K562 (cell line): ENCODE results near the gene FAT2. TPM values are rescaled to one million over a fixed set of nuclear protein-coding genes. Genes with fewer than 3 reads are reported as not detected.

Experiments
- ATAC-seq: fragments of 200-7000 bp; cut with Tn5 transposase; 3 replicates; pipeline ENCODE4 v1.9.1; 2020; ENCODE audit warnings: moderate library complexity
- BruUV-seq: library from RNA; stranded (reverse); fragments of 400-500 nt; replicated peaks from 2 replicates; lab custom pipeline; 2021; lab: Mats Ljungman, UMichigan
- CTCF ChIA-PET: fragments of 300-600 bp; formaldehyde crosslinking; extraction: SDS; loops from one replicate; lab custom pipeline; 2021; ENCODE audit warnings: low intra/inter-chr PET ratio; lab: Yijun Ruan, JAX
- POLR2A ChIA-PET: fragments of 300-600, 350-650 bp; sonication (Branson Sonifier 250); formaldehyde crosslinking; extraction: SDS; loops from one replicate; lab custom pipeline; 2021; ENCODE audit warnings: antibody characterized with exemption, inconsistent platforms; lab: Yijun Ruan, JAX
- DNase-seq, 4 experiments: peaks; one replicate each; pipeline versions ENCODE4 v3.0.0 to v3.0.0-alpha.2; 2011 to 2018; ENCODE audit warnings: low spot score in 3 of 4, mixed read lengths in 3 of 4; ENCODE audit errors: extremely low read depth in 1 of 4
- FAIRE-seq: peaks from 2 replicates; lab custom pipeline; 2011; peaks lifted over from hg19 to GRCh38; lab: Jason Lieb, UNC
- H2AFZ ChIP-seq: 2 replicates; pipeline ENCODE4 v1.6.0; 2011; ENCODE audit warnings: low read depth, low read length, control low read depth, inconsistent platforms
- H3K27ac ChIP-seq: fragments of 200-600 bp; 3 replicates; pipeline ENCODE4 v1.8.0; 2011; ENCODE audit warnings: low read depth, mild to moderate bottlenecking, control low read depth, inconsistent platforms, low read length, moderate library complexity, mixed read lengths; ENCODE audit errors: extremely low read depth
- H3K27me3 ChIP-seq, 2 experiments: fragments of 300-600 bp in 1 of 2; 2 replicates in 1 of 2; 3 replicates in 1 of 2; pipeline versions ENCODE4 v1.6.0 to v1.8.0; 2011; ENCODE audit warnings: inconsistent platforms in 2 of 2, low read length in 2 of 2, mild to moderate bottlenecking in 1 of 2, mixed read lengths in 1 of 2, moderate library complexity in 1 of 2; ENCODE audit not compliant: control insufficient read depth in 2 of 2, insufficient read depth in 2 of 2
- H3K36me3 ChIP-seq: fragments of 300-600 bp; 3 replicates; pipeline ENCODE4 v1.8.0; 2011; ENCODE audit warnings: mild to moderate bottlenecking, low read length, inconsistent platforms; ENCODE audit not compliant: control insufficient read depth, insufficient read depth
- H3K4me1 ChIP-seq, 2 experiments: fragments of 200-600 bp in 1 of 2; replicated peaks in 1 of 2; 2 replicates in 1 of 2; 3 replicates in 1 of 2; pipeline versions ENCODE4 v1.5.1 to v1.8.0; 2011; ENCODE audit warnings: inconsistent platforms in 2 of 2, low read length in 2 of 2, mild to moderate bottlenecking in 1 of 2, mixed read lengths in 1 of 2, moderate library complexity in 1 of 2; ENCODE audit not compliant: control insufficient read depth in 2 of 2, insufficient read depth in 2 of 2
- H3K4me2 ChIP-seq: 2 replicates; pipeline ENCODE4 v1.6.1; 2011; ENCODE audit warnings: low read length, control low read depth, inconsistent platforms, mixed read lengths; ENCODE audit not compliant: insufficient read depth
- H3K4me3 ChIP-seq: fragments of 200-600 bp; sonication (generic), shearing (Covaris generic); 2 replicates; pipeline ENCODE4 v1.5.1; 2016; ENCODE audit warnings: control low read depth, inconsistent platforms
- H3K79me2 ChIP-seq: fragments of 200-600 bp; 3 replicates; pipeline ENCODE4 v1.8.0; 2011; ENCODE audit warnings: low read length, inconsistent platforms; ENCODE audit not compliant: control insufficient read depth, insufficient read depth
- H3K9ac ChIP-seq, 2 experiments: 2 replicates each; pipeline versions ENCODE4 v1.6.0 to v1.6.1; 2011; ENCODE audit warnings: low read depth in 2 of 2, low read length in 2 of 2, control low read depth in 1 of 2, inconsistent platforms in 1 of 2, mild to moderate bottlenecking in 1 of 2, mixed read lengths in 1 of 2; ENCODE audit not compliant: insufficient read depth in 1 of 2
- H3K9me1 ChIP-seq: one replicate; pipeline ENCODE4 v1.6.0; 2011; ENCODE audit warnings: inconsistent platforms, mild to moderate bottlenecking, low read length, moderate library complexity; ENCODE audit not compliant: control insufficient read depth, insufficient read depth
- H3K9me3 ChIP-seq: replicated peaks from 2 replicates; pipeline ENCODE4 v1.5.1; 2011; ENCODE audit warnings: low read depth, low read length, inconsistent platforms; ENCODE audit not compliant: control insufficient read depth, insufficient read depth
- H4K20me1 ChIP-seq: replicated peaks from 2 replicates; pipeline ENCODE4 v1.6.1; 2011; ENCODE audit warnings: low read length, inconsistent platforms, mixed read lengths; ENCODE audit not compliant: control insufficient read depth, insufficient read depth
- ATF2 ChIP-seq: sonication (generic); formaldehyde crosslinking; IDR thresholded peaks from 2 replicates; pipeline ENCODE4 v1.8.1; 2022; ENCODE audit warnings: missing genetic modification reagents
- GTF2E2 ChIP-seq: fragments of 200-800 bp; sonication (Bioruptor generic); IDR thresholded peaks from 2 replicates; pipeline ENCODE4 v1.6.1; 2016; ENCODE audit warnings: missing genetic modification characterization, missing compliant biosample characterization
- KHSRP ChIP-seq: fragments of 450-650 bp; IDR thresholded peaks from 2 replicates; pipeline ENCODE4 v1.6.1; 2017
- MTA3 ChIP-seq: fragments of 450-650 bp; formaldehyde crosslinking; IDR thresholded peaks from 2 replicates; pipeline ENCODE4 v1.6.1; 2017; ENCODE audit warnings: mild to moderate bottlenecking, borderline replicate concordance
- NFIC ChIP-seq: fragments of 450-650 bp; IDR thresholded peaks from 2 replicates; pipeline ENCODE4 v1.6.1; 2017; ENCODE audit warnings: mild to moderate bottlenecking, inconsistent platforms
- PTRF ChIP-seq: fragments of 450-650 bp; IDR thresholded peaks from 2 replicates; pipeline ENCODE4 v1.6.1; 2016; ENCODE audit warnings: mild to moderate bottlenecking, missing genetic modification characterization, missing compliant biosample characterization
- PURB ChIP-seq: sonication (generic); formaldehyde crosslinking; IDR thresholded peaks from 2 replicates; pipeline ENCODE4 v1.9.0; 2021; ENCODE audit warnings: low read depth, mild to moderate bottlenecking, missing genetic modification reagents
- SMARCA4 ChIP-seq: fragments of 450-650 bp; IDR thresholded peaks from 2 replicates; pipeline ENCODE4 v1.6.1; 2016
- SRSF1 ChIP-seq: fragments of 200-400 bp; formaldehyde crosslinking; IDR thresholded peaks from 2 replicates; pipeline ENCODE4 v1.6.1; 2017; ENCODE audit warnings: mild to moderate bottlenecking, low read depth, low read length, moderate library complexity
- SRSF9 ChIP-seq: fragments of 200-400 bp; formaldehyde crosslinking; IDR thresholded peaks from 2 replicates; pipeline ENCODE4 v1.6.1; 2017; ENCODE audit warnings: low read depth, low read length, borderline replicate concordance
- TEAD1 ChIP-seq, 2 experiments: fragments of 450-650 bp in 1 of 2; sonication (generic) in 1 of 2; formaldehyde crosslinking; IDR thresholded peaks; 2 replicates each; pipeline versions ENCODE4 v1.4.0 to v1.8.0; 2020 to 2022; ENCODE audit warnings: mild to moderate bottlenecking in 2 of 2, missing genetic modification reagents in 1 of 2
- ZKSCAN1 ChIP-seq: fragments of 150-350 bp; IDR thresholded peaks from 2 replicates; pipeline ENCODE4 v1.6.1; 2016; ENCODE audit warnings: low read depth, low read length
- ZNF133 ChIP-seq: fragments of 250-450 bp; sonication (Bioruptor Pico); IDR thresholded peaks from 2 replicates; pipeline ENCODE4 v1.4.0; 2020; ENCODE audit warnings: mild to moderate bottlenecking
- ZNF212 ChIP-seq: fragments of 450-650 bp; formaldehyde crosslinking; IDR thresholded peaks from 2 replicates; pipeline ENCODE4 v1.4.0; 2020; ENCODE audit warnings: mild to moderate bottlenecking
- ZNF277 ChIP-seq: fragments of 250-450 bp; sonication (Bioruptor Pico); IDR thresholded peaks from 2 replicates; pipeline ENCODE4 v1.8.0; 2022; ENCODE audit warnings: inconsistent platforms, mild to moderate bottlenecking, moderate library complexity, borderline replicate concordance
- WGBS: fragments of 100-300 bp; shearing (Covaris generic); methylation state at CpG from one replicate; pipeline ENCODE4 v1.1.6; 2016; ENCODE audit warnings: low coverage, mixed read lengths; ENCODE audit not compliant: insufficient coverage; ENCODE audit errors: missing lambda C conversion rate; 5-methylcytosine and 5-hydroxymethylcytosine counted together
- in situ Hi-C: fragments of 300-500 bp; cut with MboI; formaldehyde crosslinking; loops from 4 replicates; pipeline ENCODE4 v1.15.0; 2018; ENCODE audit warnings: inconsistent platforms, mixed read lengths
- intact Hi-C: fragments of 100-400 bp; cut with micrococcal nuclease; formaldehyde crosslinking; loops from 2 replicates; pipeline ENCODE4 v1.14.2; 2022
- polyA plus RNA-seq, 8 experiments: library from polyadenylated mRNA; depleted of rRNA in 4 of 8; stranded (reverse) in 5 of 8; unstranded in 3 of 8; fragments of >200 nt; fragmentation: Nextera tagmentation in 2 of 8; fragmentation: Illumina TruSeq in 1 of 8; extraction: Ambion mirVana in 2 of 8; extraction: Trizol in 1 of 8; gene quantifications; 2 replicates each; pipeline versions ENCODE4 v1.2.1 to v1.2.3, GENCODE V29; 2011 to 2014; ENCODE audit warnings: inconsistent platforms in 1 of 8, missing spikeins in 1 of 8
- total RNA-seq, 7 experiments: library from RNA; depleted of rRNA in 6 of 7; stranded (reverse); fragments of >200 nt in 6 of 7; fragmentation: Illumina TruSeq in 2 of 7; extraction: Trizol in 2 of 7; gene quantifications; 2 replicates each; pipeline versions ENCODE4 v1.2.1 to v1.2.3, GENCODE V29; 2011 to 2021; ENCODE audit warnings: low replicate concordance in 1 of 7

Gene FAT2
- total and polyA plus RNA-seq, 9 of the 15 experiments (the other 6 are each of a cell fraction or from before 2014, with no cell fraction given) = not detected

GRCh38 chr5:151581812-151582583 is 9.1 kb downstream of the FAT2 start:
- H4K20me1 ChIP-seq = no peaks in the 10 kb centered on the region
- no peak for TF ChIP-seq ATF2 (CRISPR knock-in tag)
- no peak for TF ChIP-seq ZNF212 (CRISPR knock-in tag)
- no peak for TF ChIP-seq PURB
- no peak for TF ChIP-seq ZKSCAN1
- TF ChIP-seq SRSF1 = no peak
- TF ChIP-seq NFIC = no peak
- no peak for TF ChIP-seq ZNF277 (CRISPR knock-in tag)
- TF ChIP-seq MTA3 = no peak
- no peak for TF ChIP-seq SMARCA4
- no peak for TF ChIP-seq TEAD1 (CRISPR knock-in tag; IDR thresholded peaks at IDR 0.05)
- TF ChIP-seq KHSRP = no peak
- no peak for TF ChIP-seq GTF2E2 (tag)
- TF ChIP-seq PTRF (tag) = no peak
- no peak for TF ChIP-seq ZNF133 (CRISPR knock-in tag)
- no peak for TF ChIP-seq SRSF9
- H3K9me3 ChIP-seq = no peaks in the 10 kb centered on the region
- no peak overlapping the region for H3K4me3 ChIP-seq
- BruUV-seq = no TSS peak
- 7% methylated on average over 6 of the region's 6 CpGs for WGBS
- in situ Hi-C loops (no loop called here), intact Hi-C loops (no loop called here)
- H3K79me2 ChIP-seq = no peaks in the 10 kb centered on the region
- no peaks in the 10 kb centered on the region for H3K36me3 ChIP-seq
- H2AFZ ChIP-seq = no peak overlapping the region
- DNase-seq (no peak), FAIRE-seq (no peak), ATAC-seq (no peak)
- no peak overlapping the region for H3K4me2 ChIP-seq
- H3K4me1 ChIP-seq = no peaks in the 10 kb centered on the region
- H3K27me3 ChIP-seq = peaks cover 3 to 22% of the 10 kb centered on the region in 2 experiments
- ChIA-PET CTCF (no interaction called here), POLR2A (interaction anchor here (1.0 kb wide), 1 partner anchor 12 kb away, joined by 3 read pairs; no protein-coding TSS in a partner anchor)
- H3K9ac ChIP-seq = no peak overlapping the region
- no peaks in the 10 kb centered on the region for H3K9me1 ChIP-seq
- no peak overlapping the region for H3K27ac ChIP-seq
